Neural cell (in vitro differentiated cells): ENCODE results near the gene CDH4. TPM values are rescaled to one million over a fixed set of nuclear protein-coding genes. Genes with fewer than 3 reads are reported as not detected.

Source experiments
- H2AFZ ChIP-seq: fragments of 200-600, 300-800 bp; sonication (generic), shearing (Covaris generic); 2 replicates; pipeline ENCODE4 v1.6.0; 2014; ENCODE audit warnings: low read depth, mild to moderate bottlenecking, antibody characterized with exemption, low read length, moderate library complexity
- H3F3A ChIP-seq: fragments of 200-600 bp; shearing (Covaris generic); 2 replicates; pipeline ENCODE4 v1.6.1; 2016; ENCODE audit warnings: mild to moderate bottlenecking, moderate library complexity, mixed read lengths, antibody characterized with exemption, low read length; ENCODE audit not compliant: insufficient read depth, poor library complexity, severe bottlenecking
- H3K27ac ChIP-seq: fragments of 200-600, 300-800 bp; sonication (generic), shearing (Covaris generic); 2 replicates; pipeline ENCODE4 v1.5.1; 2014; ENCODE audit warnings: mild to moderate bottlenecking, low read length, moderate library complexity
- H3K27me3 ChIP-seq: fragments of 300-800, 200-600 bp; sonication (generic), shearing (Covaris generic); 2 replicates; pipeline ENCODE4 v1.6.0; 2014; ENCODE audit warnings: mild to moderate bottlenecking, low read depth, low read length, moderate library complexity; ENCODE audit not compliant: insufficient read depth
- H3K36me3 ChIP-seq: fragments of 300-800, 200-600 bp; sonication (generic), shearing (Covaris generic); 2 replicates; pipeline ENCODE4 v1.5.1; 2014; ENCODE audit warnings: mild to moderate bottlenecking, antibody characterized with exemption, low read length, moderate library complexity; ENCODE audit not compliant: insufficient read depth
- H3K4me2 ChIP-seq: fragments of 300-800, 200-600 bp; sonication (generic), shearing (Covaris generic); 2 replicates; pipeline ENCODE4 v1.6.0; 2014; ENCODE audit warnings: mild to moderate bottlenecking, low read length
- H3K4me3 ChIP-seq: fragments of 300-800, 200-600 bp; sonication (generic), shearing (Covaris generic); 2 replicates; pipeline ENCODE4 v1.5.1; 2014; ENCODE audit warnings: mild to moderate bottlenecking, low read length, moderate library complexity
- H3K79me2 ChIP-seq: fragments of 200-600 bp; shearing (Covaris generic); replicated peaks from 2 replicates; pipeline ENCODE4 v1.6.0; 2014; ENCODE audit warnings: mild to moderate bottlenecking, low read length, moderate library complexity; ENCODE audit not compliant: insufficient read depth
- H3K9ac ChIP-seq: fragments of 300-800, 200-600 bp; sonication (generic), shearing (Covaris generic); 2 replicates; pipeline ENCODE4 v1.6.1; 2016; ENCODE audit warnings: mild to moderate bottlenecking, low read length, mixed read lengths
- H3K9me2 ChIP-seq: fragments of 200-600 bp; shearing (Covaris generic); 2 replicates; pipeline ENCODE4 v1.6.1; 2016; ENCODE audit warnings: mild to moderate bottlenecking, low read length, mixed read lengths; ENCODE audit not compliant: insufficient read depth
- H3K9me3 ChIP-seq: fragments of 200-600, 300-800 bp; sonication (generic), shearing (Covaris generic); 2 replicates; pipeline ENCODE4 v1.6.1; 2016; ENCODE audit warnings: mild to moderate bottlenecking, mixed run types, low read length, moderate library complexity, mixed read lengths
- H4K20me1 ChIP-seq: fragments of 200-600 bp; shearing (Covaris generic); 2 replicates; pipeline ENCODE4 v1.6.1; 2016; ENCODE audit warnings: mild to moderate bottlenecking, mixed run types; ENCODE audit not compliant: insufficient read depth
- CTCF ChIP-seq: fragments of 450-650 bp; IDR thresholded peaks from 2 replicates; pipeline ENCODE4 v1.5.1; 2014; ENCODE audit warnings: antibody characterized with exemption, mild to moderate bottlenecking, moderate library complexity; ENCODE audit not compliant: poor library complexity, severe bottlenecking
- EP300 ChIP-seq: fragments of 450-650 bp; conservative IDR thresholded peaks from 2 replicates; pipeline ENCODE4 v1.6.1; 2014; ENCODE audit warnings: antibody characterized with exemption, mild to moderate bottlenecking, moderate library complexity; ENCODE audit not compliant: poor library complexity, severe bottlenecking
- EZH2 ChIP-seq: fragments of 200-600, 300-800 bp; shearing (Covaris generic), sonication (generic); IDR thresholded peaks from 2 replicates; pipeline ENCODE4 v1.6.1; 2014; ENCODE audit warnings: antibody characterized with exemption, low read length, borderline replicate concordance, mild to moderate bottlenecking; ENCODE audit not compliant: insufficient read depth, poor library complexity, severe bottlenecking
- MXI1 ChIP-seq: fragments of 450-650 bp; conservative IDR thresholded peaks from 2 replicates; pipeline ENCODE4 v1.6.1; 2014; ENCODE audit warnings: antibody characterized with exemption, mild to moderate bottlenecking; ENCODE audit not compliant: poor library complexity, severe bottlenecking
- POLR2AphosphoS5 ChIP-seq: IDR thresholded peaks from 2 replicates; pipeline ENCODE4 v1.6.1; 2012
- RAD21 ChIP-seq: fragments of 450-650 bp; conservative IDR thresholded peaks from 2 replicates; pipeline ENCODE4 v1.6.1; 2014; ENCODE audit warnings: antibody characterized with exemption, mild to moderate bottlenecking, moderate library complexity
- REST ChIP-seq: IDR thresholded peaks from 2 replicates; pipeline ENCODE4 v1.6.1; 2012; ENCODE audit warnings: borderline replicate concordance
- SMC3 ChIP-seq: fragments of 450-650 bp; conservative IDR thresholded peaks from 2 replicates; pipeline ENCODE4 v1.6.1; 2014; ENCODE audit warnings: antibody characterized with exemption, mild to moderate bottlenecking, moderate library complexity; ENCODE audit not compliant: poor library complexity
- TAF1 ChIP-seq: IDR thresholded peaks from 2 replicates; pipeline ENCODE4 v1.6.1; 2012; ENCODE audit warnings: low read depth
- polyA plus RNA-seq: library from polyadenylated mRNA; depleted of rRNA; stranded (reverse); fragments of >200 nt; gene quantifications from 2 replicates; pipeline ENCODE4 v1.2.3, GENCODE V29; 2014

CDH4 gene
- polyA plus RNA-seq, 1 donor from 2014 or later = 24.6 TPM

- H3K36me3 ChIP-seq = no peaks in the 10 kb centered on the region
- H2AFZ ChIP-seq = no peak overlapping the region
- TF ChIP-seq CTCF (peak; percentile 12), MXI1 (no peak)
- no peaks in the 10 kb centered on the region for H3F3A ChIP-seq
- H3K27me3 ChIP-seq = no peaks in the 10 kb centered on the region
- no peaks in the 10 kb centered on the region for H3K79me2 ChIP-seq
- no peak overlapping the region for H3K4me3 ChIP-seq
- no peak overlapping the region for H3K27ac ChIP-seq
- H3K9me2 ChIP-seq = no peaks in the 10 kb centered on the region
- H3K9ac ChIP-seq = no peak overlapping the region
- H3K4me2 ChIP-seq = no peak overlapping the region
- H3K9me3 ChIP-seq = no peaks in the 10 kb centered on the region
- H4K20me1 ChIP-seq = no peaks in the 10 kb centered on the region
Measured at GRCh38 chr20:61350500-61351250, 98.6 kb downstream of the CDH4 start.

GRCh38 chr20:61352346-61353260 lies 100.5 kb downstream of the CDH4 start:
- Histone ChIP-seq H3K27me3 (no peaks in the 10 kb centered on the region), H3K4me2 (no peak overlapping the region), H3F3A (no peaks in the 10 kb centered on the region), H3K9me3 (no peaks in the 10 kb centered on the region), H4K20me1 (no peaks in the 10 kb centered on the region), H3K4me3 (peak overlapping the region; percentile 3), H3K27ac (no peak overlapping the region), H3K9ac (peak overlapping the region; percentile 24), H3K9me2 (no peaks in the 10 kb centered on the region), H3K36me3 (no peaks in the 10 kb centered on the region), H2AFZ (no peak overlapping the region), H3K79me2 (no peaks in the 10 kb centered on the region)
- TF ChIP-seq EZH2 (no peak), TAF1 (no peak), RAD21 (no peak), REST (no peak), POLR2AphosphoS5 (no peak), SMC3 (no peak), EP300 (no peak), MXI1 (no peak), CTCF (no peak)
